B cell (primary cell): ENCODE measurements around the gene PEX14. TPM values are rescaled to one million over a fixed set of nuclear protein-coding genes. Genes with fewer than 3 reads are reported as not detected.

ENCODE experiments used
- ATAC-seq: fragments of 200-7000 bp; cut with Tn5 transposase; one replicate; pipeline ENCODE4 v1.10.0; 2021; ENCODE audit warnings: low read depth, mild to moderate bottlenecking, moderate number of reproducible peaks, moderate library complexity
- CTCF ChIA-PET: fragments of 350-600 bp; sonication (Branson Sonifier 250); formaldehyde crosslinking; loops from one replicate; lab custom pipeline; 2021; ENCODE audit warnings: antibody characterized with exemption, inconsistent platforms; lab: Charles Lee
- POLR2A ChIA-PET: fragments of 350-600 bp; sonication (Branson Sonifier 250); formaldehyde crosslinking; loops from one replicate; lab custom pipeline; 2021; ENCODE audit warnings: antibody characterized with exemption; lab: Charles Lee
- DNase-seq: peaks from one replicate; pipeline ENCODE4 v3.0.0; 2013
- H2AFZ ChIP-seq: 2 replicates; pipeline ENCODE4 v1.6.1; 2012; ENCODE audit warnings: mild to moderate bottlenecking, low read depth, low read length; ENCODE audit not compliant: insufficient read depth, poor library complexity, severe bottlenecking
- H3K27ac ChIP-seq, 2 donors: 1 replicate in 1 of 2; 2 replicates in 1 of 2; pipeline ENCODE4 v1.5.1; 2012 to 2013; ENCODE audit warnings: low read length in 2 of 2, mild to moderate bottlenecking in 2 of 2, moderate library complexity in 1 of 2
- H3K27me3 ChIP-seq, 4 experiments: fragments of 200-600 bp in 1 of 4; sonication (generic) in 1 of 4; replicated peaks in 1 of 4; 1 replicate in 2 of 4; 2 replicates in 2 of 4; pipeline versions ENCODE4 v1.6.1 to v1.7.0; 2013 to 2016; ENCODE audit warnings: low read length in 3 of 4, mild to moderate bottlenecking in 2 of 4, mixed read lengths in 1 of 4, moderate library complexity in 1 of 4; ENCODE audit not compliant: insufficient read depth in 4 of 4, control insufficient read depth in 3 of 4; ENCODE audit errors: control extremely low read depth in 1 of 4
- H3K36me3 ChIP-seq, 2 experiments: replicated peaks in 1 of 2; 1 replicate in 1 of 2; 2 replicates in 1 of 2; pipeline versions ENCODE4 v1.6.1 to v1.7.1; 2013; ENCODE audit warnings: low read length in 1 of 2; ENCODE audit not compliant: insufficient read depth in 2 of 2, control insufficient read depth in 1 of 2; ENCODE audit errors: control extremely low read depth in 1 of 2, extremely low read depth in 1 of 2
- H3K4me1 ChIP-seq, 2 donors: fragments of 200-600 bp in 1 of 2; sonication (generic) in 1 of 2; 1 replicate in 1 of 2; 2 replicates in 1 of 2; pipeline versions ENCODE4 v1.5.1 to v1.6.1; 2013 to 2017; ENCODE audit warnings: low read length in 2 of 2; ENCODE audit not compliant: control insufficient read depth in 2 of 2, insufficient read depth in 2 of 2
- H3K4me2 ChIP-seq: replicated peaks from 2 replicates; pipeline ENCODE3; 2012; ENCODE audit warnings: mild to moderate bottlenecking, low read depth, low read length; ENCODE audit not compliant: poor library complexity, severe bottlenecking
- H3K4me3 ChIP-seq, 5 experiments: fragments of 200-600 bp in 1 of 5; sonication (generic) in 1 of 5; 1 replicate in 3 of 5; 2 replicates in 2 of 5; pipeline versions ENCODE4 v1.5.1 to v1.7.0; 2011 to 2016; ENCODE audit warnings: low read length in 4 of 5, mild to moderate bottlenecking in 4 of 5, low read depth in 2 of 5, control low read depth in 1 of 5, moderate library complexity in 1 of 5; ENCODE audit not compliant: insufficient read depth in 1 of 5; ENCODE audit errors: control extremely low read depth in 1 of 5, extremely low read depth in 1 of 5
- H3K79me2 ChIP-seq: fragments of 200-600 bp; sonication (generic); one replicate; pipeline ENCODE4 v1.6.0; 2016; ENCODE audit warnings: low read length; ENCODE audit not compliant: control insufficient read depth, insufficient read depth
- H3K9ac ChIP-seq: fragments of 200-600 bp; sonication (generic); 2 replicates; pipeline ENCODE4 v1.6.1; 2017; ENCODE audit warnings: mild to moderate bottlenecking, low read length, moderate library complexity
- H3K9me3 ChIP-seq, 3 donors: one replicate each; pipeline versions ENCODE4 v1.6.1 to v1.7.1; 2013; ENCODE audit warnings: low read length in 2 of 3; ENCODE audit not compliant: control insufficient read depth in 2 of 3, insufficient read depth in 1 of 3; ENCODE audit errors: control extremely low read depth in 1 of 3
- H4K20me1 ChIP-seq: 2 replicates; pipeline ENCODE4 v1.6.0; 2012; ENCODE audit warnings: mild to moderate bottlenecking, low read length; ENCODE audit not compliant: insufficient read depth, control insufficient read depth, poor library complexity, severe bottlenecking
- H3K27ac Mint-ChIP-seq: one replicate; pipeline ENCODE4 v1.8.0; 2021; ENCODE audit warnings: mixed read lengths
- H3K27me3 Mint-ChIP-seq: one replicate; pipeline ENCODE4 v1.8.0; 2021; ENCODE audit warnings: mixed read lengths
- H3K4me1 Mint-ChIP-seq: one replicate; pipeline ENCODE4 v1.8.0; 2021; ENCODE audit warnings: mixed read lengths
- H3K4me3 Mint-ChIP-seq: one replicate; pipeline ENCODE4 v1.8.0; 2021; ENCODE audit warnings: mixed read lengths
- H3K9me3 Mint-ChIP-seq: one replicate; pipeline ENCODE4 v1.8.0; 2022; ENCODE audit warnings: mixed read lengths; ENCODE audit not compliant: insufficient read depth
- CTCF ChIP-seq: fragments of 200-600 bp; IDR thresholded peaks from one replicate; pipeline ENCODE4 v1.8.0; 2022; ENCODE audit warnings: antibody characterized with exemption, mild to moderate bottlenecking
- EZH2 ChIP-seq: IDR thresholded peaks from 2 replicates; pipeline ENCODE4 v1.6.1; 2012; ENCODE audit warnings: borderline replicate concordance, low read depth, mild to moderate bottlenecking, moderate library complexity, low read length; ENCODE audit not compliant: insufficient read depth, poor library complexity, severe bottlenecking
- WGBS: methylation state at CpG from one replicate; pipeline ENCODE4 v1.1.5; 2013; ENCODE audit warnings: missing lambda C conversion rate; ENCODE audit not compliant: insufficient coverage; 5-methylcytosine and 5-hydroxymethylcytosine counted together
- intact Hi-C: fragments of 100-400 bp; cut with micrococcal nuclease; formaldehyde crosslinking; loops from one replicate; pipeline ENCODE4 v1.10.0; 2022
- polyA plus RNA-seq: library from polyadenylated mRNA; depleted of rRNA; stranded (reverse); fragments of >200 nt; gene quantifications from 2 replicates; pipeline ENCODE4 v1.2.3, GENCODE V29; 2012
- total RNA-seq, 2 donors: library from RNA; stranded (reverse); fragments of 120-200 nt in 1 of 2; gene quantifications; 1 replicate in 1 of 2; 2 replicates in 1 of 2; pipeline versions ENCODE4 v1.2.3 to v1.2.4, GENCODE V29; 2013 to 2022

PEX14 gene
- total and polyA plus RNA-seq, 2 donors (not counting 1 experiment from before 2014, with no cell fraction given): 14.1 to 19.3 TPM

GRCh38 chr1:10544239-10544638 lies 69.5 kb downstream of the PEX14 start:
- Histone ChIP-seq H3K4me1 (no peaks in the 10 kb centered on the region), H3K9me3 (no peaks in the 10 kb centered on the region), H3K4me2 (no peak overlapping the region), H3K36me3 (peaks cover 2 to 15% of the 10 kb centered on the region in 2 experiments), H2AFZ (no peak overlapping the region), H3K9ac (no peak overlapping the region), H3K27ac (no peak overlapping the region), H3K4me3 (no peak overlapping the region), H3K27me3 (no peaks in the 10 kb centered on the region), H4K20me1 (no peaks in the 10 kb centered on the region), H3K79me2 (peaks cover 3% of the 10 kb centered on the region)
- H3K27me3 Mint-ChIP-seq: no peaks in the 10 kb centered on the region
- H3K9me3 Mint-ChIP-seq: no peaks in the 10 kb centered on the region
- H3K27ac Mint-ChIP-seq: no peak overlapping the region
- DNase-seq (no peak), ATAC-seq (no peak)
- no peak overlapping the region for H3K4me3 Mint-ChIP-seq
- CTCF ChIA-PET: no interaction called here
- no peaks in the 10 kb centered on the region for H3K4me1 Mint-ChIP-seq
- intact Hi-C loops: no loop called here
- TF ChIP-seq CTCF (no peak), EZH2 (no peak)
- POLR2A ChIA-PET: no interaction called here
- no CpG with 5 or more reads among the region's 2 CpGs for WGBS

DNA sequence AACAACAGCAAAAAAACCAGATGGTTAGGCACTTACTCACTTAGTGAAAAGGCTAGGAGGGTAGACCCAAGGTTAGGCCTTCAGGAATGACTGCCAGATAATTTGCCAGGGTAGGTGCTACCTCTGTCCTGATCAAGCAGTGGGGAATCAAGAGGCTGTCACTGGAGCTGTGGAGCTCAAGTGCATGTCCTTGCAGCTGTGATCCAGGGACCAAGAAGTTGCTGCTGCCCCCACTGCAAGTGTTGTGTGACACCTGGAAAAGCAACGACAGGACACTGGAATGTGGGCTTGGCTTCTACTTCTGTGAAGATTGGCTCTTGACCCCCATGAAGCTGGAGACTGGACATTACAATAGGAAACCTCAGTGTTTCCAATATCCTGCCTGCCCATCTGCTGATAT lies 72.1 kb downstream of the PEX14 start:
- no peak overlapping the region for H3K9ac ChIP-seq
- no peaks in the 10 kb centered on the region for H3K9me3 ChIP-seq
- ChIA-PET POLR2A (no interaction called here), CTCF (no interaction called here)
- H3K27ac ChIP-seq: no peak overlapping the region
- H3K4me1 ChIP-seq: no peaks in the 10 kb centered on the region
- DNase-seq (no peak), ATAC-seq (no peak)
- no peak overlapping the region for H3K4me2 ChIP-seq
- TF ChIP-seq EZH2 (no peak), CTCF (no peak)
- no peak overlapping the region for H3K4me3 ChIP-seq
- H3K4me3 Mint-ChIP-seq: no peak overlapping the region
- H3K79me2 ChIP-seq: peaks cover 3% of the 10 kb centered on the region
- 100% methylated on average over 1 of the region's 1 CpG for WGBS
- no peaks in the 10 kb centered on the region for H3K27me3 Mint-ChIP-seq
- no peak overlapping the region for H2AFZ ChIP-seq
- intact Hi-C loops: no loop called here
- H3K27ac Mint-ChIP-seq: no peak overlapping the region
- H4K20me1 ChIP-seq: no peaks in the 10 kb centered on the region
- H3K36me3 ChIP-seq: peaks cover 0 to 2% of the 10 kb centered on the region in 2 experiments
- no peaks in the 10 kb centered on the region for H3K4me1 Mint-ChIP-seq
- H3K27me3 ChIP-seq: no peaks in the 10 kb centered on the region
- no peaks in the 10 kb centered on the region for H3K9me3 Mint-ChIP-seq
